Tibial nerve (tissue), 4 donors: ENCODE data around the gene TDO2. TPM values are rescaled to one million over a fixed set of nuclear protein-coding genes. Genes with fewer than 3 reads are reported as not detected.

ENCODE experiments used
- DNase-seq, 2 donors: peaks; one replicate each; pipeline ENCODE4 v3.0.0-alpha.2; 2019; ENCODE audit warnings: low spot score in 2 of 2
- H3K27ac ChIP-seq, 4 donors: fragments of 200-600 bp; sonication (generic) in 3 of 4; one replicate each; pipeline ENCODE4 v1.5.1; 2017 to 2019; ENCODE audit warnings: mild to moderate bottlenecking in 1 of 4
- H3K27me3 ChIP-seq, 2 donors: fragments of 200-600 bp; sonication (generic) in 1 of 2; one replicate each; pipeline versions ENCODE4 v1.5.1 to v1.6.0; 2017 to 2019
- H3K36me3 ChIP-seq, 3 donors: fragments of 200-600 bp; sonication (generic); one replicate each; pipeline ENCODE4 v1.5.1; 2018 to 2019
- H3K4me1 ChIP-seq, 4 donors: fragments of 200-600 bp; sonication (generic) in 3 of 4; one replicate each; pipeline ENCODE4 v1.5.1; 2017 to 2019
- H3K4me3 ChIP-seq, 4 donors: fragments of 200-600 bp; sonication (generic) in 3 of 4; one replicate each; pipeline ENCODE4 v1.5.1; 2017 to 2019; ENCODE audit warnings: mild to moderate bottlenecking in 1 of 4, moderate library complexity in 1 of 4
- H3K9me3 ChIP-seq, 4 donors: fragments of 200-600 bp; sonication (generic) in 3 of 4; one replicate each; pipeline ENCODE4 v1.5.1; 2017 to 2019
- EP300 ChIP-seq, 2 donors: sonication (generic); formaldehyde crosslinking; IDR thresholded peaks; one replicate each; pipeline ENCODE4 v1.6.1; 2017; ENCODE audit warnings: antibody characterized with exemption in 2 of 2, mild to moderate bottlenecking in 1 of 2
- POLR2A ChIP-seq, 2 donors: fragments of 450-650 bp; IDR thresholded peaks; one replicate each; pipeline ENCODE4 v1.6.1; 2017; ENCODE audit warnings: antibody characterized with exemption in 2 of 2, mild to moderate bottlenecking in 2 of 2, moderate library complexity in 2 of 2
- WGBS, 2 donors: methylation state at CpG; one replicate each; pipeline ENCODE4 v1.1.5; 2018; 5-methylcytosine and 5-hydroxymethylcytosine counted together
- total RNA-seq, 4 donors: library from RNA; depleted of rRNA; stranded (reverse); fragments of >200 nt; gene quantifications; one replicate each; pipeline ENCODE4 v1.1.0, GENCODE V29; 2016
- TF ChIP-seq, protein P1 (sequence below), 5 experiments: fragments of 200-600 bp in 3 of 5; fragments of 450-650 bp in 2 of 5; sonication (generic) in 3 of 5; IDR thresholded peaks; one replicate each; pipeline ENCODE4 v1.5.1; 2016 to 2019; ENCODE audit warnings: antibody characterized with exemption in 5 of 5, mild to moderate bottlenecking in 3 of 5, moderate library complexity in 2 of 5

Gene TDO2
- total RNA-seq, 4 donors from 2014 or later = not detected

DNA sequence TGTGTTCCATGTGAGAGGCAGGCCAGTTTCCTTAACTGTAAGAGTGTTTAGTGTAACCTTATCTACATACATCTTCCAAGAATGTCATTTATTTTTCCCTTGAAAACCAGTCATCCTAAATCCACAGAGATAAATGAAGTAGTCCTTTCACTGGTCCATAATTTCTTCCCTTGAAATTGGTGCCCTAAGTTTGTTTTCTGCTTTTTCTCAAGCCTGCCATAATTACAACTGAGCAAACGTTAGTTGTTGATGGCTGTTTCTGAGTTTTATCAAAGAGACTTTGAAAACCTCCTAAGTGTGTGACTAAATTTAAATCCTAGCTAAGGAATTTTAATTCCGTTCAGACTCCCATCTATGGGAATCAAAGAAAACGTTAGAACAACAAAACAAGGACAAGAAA lies 3.6 kb upstream of the TDO2 start:
- no peak overlapping the region for H3K27ac ChIP-seq
- WGBS, 2 donors = 10 to 16% methylated on average over 3 of the region's 3 CpGs

DNA sequence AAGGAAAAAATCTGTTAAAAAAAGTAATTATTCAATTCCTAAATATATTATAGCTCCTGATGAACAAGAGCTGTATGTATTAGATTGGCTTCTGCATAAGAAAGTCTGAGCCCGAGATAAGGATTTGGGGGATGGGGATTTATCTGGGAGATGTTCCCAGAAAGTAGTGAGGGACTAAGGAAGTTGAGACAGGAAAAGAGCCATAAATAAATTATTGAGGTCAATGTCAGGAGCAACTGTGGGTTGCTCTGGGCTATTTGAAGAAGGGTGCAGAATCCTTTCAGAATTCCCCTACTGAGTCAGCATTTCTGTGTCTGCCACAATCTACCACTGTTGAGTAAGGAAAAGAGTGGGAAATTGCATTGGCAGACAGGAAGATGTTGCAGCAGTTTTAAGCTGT lies 3.1 kb upstream of the TDO2 start:
- TF ChIP-seq EP300 (IDR thresholded peaks at IDR 0.05) (no peak), POLR2A (IDR thresholded peaks at IDR 0.05) (no peak)
- TF ChIP-seq, protein P1, sequence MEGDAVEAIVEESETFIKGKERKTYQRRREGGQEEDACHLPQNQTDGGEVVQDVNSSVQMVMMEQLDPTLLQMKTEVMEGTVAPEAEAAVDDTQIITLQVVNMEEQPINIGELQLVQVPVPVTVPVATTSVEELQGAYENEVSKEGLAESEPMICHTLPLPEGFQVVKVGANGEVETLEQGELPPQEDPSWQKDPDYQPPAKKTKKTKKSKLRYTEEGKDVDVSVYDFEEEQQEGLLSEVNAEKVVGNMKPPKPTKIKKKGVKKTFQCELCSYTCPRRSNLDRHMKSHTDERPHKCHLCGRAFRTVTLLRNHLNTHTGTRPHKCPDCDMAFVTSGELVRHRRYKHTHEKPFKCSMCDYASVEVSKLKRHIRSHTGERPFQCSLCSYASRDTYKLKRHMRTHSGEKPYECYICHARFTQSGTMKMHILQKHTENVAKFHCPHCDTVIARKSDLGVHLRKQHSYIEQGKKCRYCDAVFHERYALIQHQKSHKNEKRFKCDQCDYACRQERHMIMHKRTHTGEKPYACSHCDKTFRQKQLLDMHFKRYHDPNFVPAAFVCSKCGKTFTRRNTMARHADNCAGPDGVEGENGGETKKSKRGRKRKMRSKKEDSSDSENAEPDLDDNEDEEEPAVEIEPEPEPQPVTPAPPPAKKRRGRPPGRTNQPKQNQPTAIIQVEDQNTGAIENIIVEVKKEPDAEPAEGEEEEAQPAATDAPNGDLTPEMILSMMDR (IDR thresholded peaks at IDR 0.05) = no peak
- Histone ChIP-seq H3K27me3 (no peaks in the 10 kb centered on the region), H3K4me1 (peaks cover 0 to 6% (median 0%) of the 10 kb centered on the region in 4 donors), H3K9me3 (peaks cover 0 to 6% (median 2%) of the 10 kb centered on the region in 4 donors), H3K4me3 (no peak overlapping the region), H3K27ac (no peak overlapping the region), H3K36me3 (no peaks in the 10 kb centered on the region)
- 8 to 16% methylated on average over 1 of the region's 1 CpG for WGBS, 2 donors
- no peak for DNase-seq

More for the DNA sequence above, 3.6 kb upstream of the TDO2 start:
- TF ChIP-seq EP300 (IDR thresholded peaks at IDR 0.05) (no peak), POLR2A (IDR thresholded peaks at IDR 0.05) (no peak)
- TF ChIP-seq, protein P1 (IDR thresholded peaks at IDR 0.05) = no peak
- no peak overlapping the region for H3K4me3 ChIP-seq
- H3K27me3 ChIP-seq = no peaks in the 10 kb centered on the region
- no peak for DNase-seq
- H3K4me1 ChIP-seq = peaks cover 0 to 6% (median 0%) of the 10 kb centered on the region in 4 donors
- H3K36me3 ChIP-seq = no peaks in the 10 kb centered on the region
- peaks cover 0 to 6% (median 2%) of the 10 kb centered on the region in 4 donors for H3K9me3 ChIP-seq

DNA sequence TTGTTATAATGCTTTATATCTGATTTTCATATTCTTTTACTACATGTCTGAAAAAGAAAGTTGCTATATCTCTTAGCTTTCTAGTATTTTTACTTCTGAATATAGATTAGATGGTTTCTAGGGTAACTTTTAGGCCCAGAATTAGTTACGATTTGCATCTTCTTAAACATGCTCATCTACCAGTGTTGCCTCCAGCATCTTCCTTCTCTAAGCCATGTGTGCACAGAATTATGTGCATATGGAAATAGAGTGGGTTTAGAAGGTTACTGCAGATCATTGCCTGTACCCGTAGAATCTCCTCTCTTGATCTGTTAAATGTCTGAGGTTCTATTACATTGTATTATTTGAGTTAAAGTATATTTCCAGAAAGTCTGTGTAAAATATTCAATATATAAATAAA lies 2.5 kb upstream of the TDO2 start:
- Histone ChIP-seq H3K9me3 (peaks cover 0 to 6% (median 2%) of the 10 kb centered on the region in 4 donors), H3K27ac (no peak overlapping the region), H3K4me1 (peaks cover 0 to 6% (median 0%) of the 10 kb centered on the region in 4 donors), H3K27me3 (no peaks in the 10 kb centered on the region), H3K36me3 (no peaks in the 10 kb centered on the region), H3K4me3 (no peak overlapping the region)
- WGBS, 2 donors = 86 to 90% methylated on average over 2 of the region's 2 CpGs
- DNase-seq = no peak
- no peak for TF ChIP-seq EP300 (IDR thresholded peaks at IDR 0.05)
- TF ChIP-seq, protein P1 (IDR thresholded peaks at IDR 0.05) = no peak
- TF ChIP-seq POLR2A (IDR thresholded peaks at IDR 0.05) = no peak

GRCh38 chr4:155904331-155904730 lies 835 bp downstream of the TDO2 start:
- Histone ChIP-seq H3K36me3 (no peaks in the 10 kb centered on the region), H3K27ac (no peak overlapping the region), H3K4me3 (no peak overlapping the region), H3K4me1 (peaks cover 0 to 26% (median 6%) of the 10 kb centered on the region in 4 donors), H3K9me3 (no peaks in the 10 kb centered on the region), H3K27me3 (no peaks in the 10 kb centered on the region)
- DNase-seq = no peak
- WGBS, 2 donors = 73 to 76% methylated on average over 3 of the region's 3 CpGs
- TF ChIP-seq, protein P1 (IDR thresholded peaks at IDR 0.05) = no peak
- TF ChIP-seq EP300 (IDR thresholded peaks at IDR 0.05) = no peak
- no peak for TF ChIP-seq POLR2A (IDR thresholded peaks at IDR 0.05)

GRCh38 chr4:155906554-155907247 lies 3.2 kb downstream of the TDO2 start:
- DNase-seq = peak in 1 of 2 donors; percentile 33
- H3K36me3 ChIP-seq = no peaks in the 10 kb centered on the region
- TF ChIP-seq, protein P1 (IDR thresholded peaks at IDR 0.05) = no peak
- TF ChIP-seq POLR2A (IDR thresholded peaks at IDR 0.05) = no peak
- no peak for TF ChIP-seq EP300 (IDR thresholded peaks at IDR 0.05)

More at GRCh38 chr4:155906554-155907247, 3.2 kb downstream of the TDO2 start:
- Histone ChIP-seq H3K9me3 (no peaks in the 10 kb centered on the region), H3K4me3 (no peak overlapping the region), H3K27ac (no peak overlapping the region), H3K4me1 (peaks cover 0 to 20% (median 6%) of the 10 kb centered on the region in 4 donors), H3K27me3 (no peaks in the 10 kb centered on the region)
- WGBS, 2 donors = 63 to 65% methylated on average over 6 of the region's 6 CpGs
